Measurements from ENCODE around the gene INAVA.
"Not testable (repeated sequence)": the region's sequence is repeated elsewhere in the genome, so short reads cannot be mapped to it uniquely, and the experiment has no call there.

INAVA gene

DNA sequence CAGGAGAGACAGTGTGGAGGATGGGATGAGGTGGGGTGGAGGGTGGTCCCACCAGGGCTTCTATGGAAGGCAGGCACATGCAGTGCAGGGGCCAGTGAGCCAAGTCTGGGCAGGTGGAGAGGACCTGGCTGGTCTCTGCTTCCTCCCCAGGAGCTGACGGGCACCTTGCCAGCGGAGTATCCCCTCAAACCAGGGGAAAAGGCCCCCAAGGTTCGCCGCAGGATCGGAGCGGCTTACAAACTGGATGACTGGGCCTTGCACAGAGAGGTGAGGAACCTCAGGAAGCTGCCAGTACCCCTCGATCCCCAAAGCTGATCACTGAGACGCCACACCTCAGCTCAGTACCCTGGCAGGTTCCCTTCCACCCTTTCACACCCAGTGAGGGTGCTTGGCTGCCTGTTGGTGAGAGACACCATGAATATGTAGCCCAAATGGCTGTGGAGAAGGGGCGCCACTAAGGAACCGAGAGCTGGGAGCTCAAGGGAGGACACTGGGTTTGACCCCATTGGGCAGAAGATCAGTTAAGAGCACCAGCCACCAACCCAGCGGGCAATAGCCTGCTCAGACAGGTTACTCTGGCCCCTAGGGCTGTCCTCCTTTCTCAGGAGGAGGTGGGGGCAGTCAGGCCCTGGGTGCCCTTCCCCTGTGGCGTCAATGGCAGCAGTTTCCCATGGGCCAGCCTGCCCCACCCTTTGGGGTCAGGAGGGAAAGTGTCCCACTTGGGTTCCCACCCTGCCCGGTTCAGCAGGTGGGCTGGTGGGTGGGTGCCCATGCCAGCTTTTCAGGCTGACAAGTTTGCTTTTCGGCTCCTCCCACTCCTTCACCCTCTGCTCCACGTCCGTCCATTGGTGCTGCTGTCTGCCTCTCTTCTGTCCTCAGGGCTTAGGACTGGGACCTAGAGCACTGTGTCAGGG is 5.5 kb downstream of the INAVA start:
- DNase-seq: no peak

DNA sequence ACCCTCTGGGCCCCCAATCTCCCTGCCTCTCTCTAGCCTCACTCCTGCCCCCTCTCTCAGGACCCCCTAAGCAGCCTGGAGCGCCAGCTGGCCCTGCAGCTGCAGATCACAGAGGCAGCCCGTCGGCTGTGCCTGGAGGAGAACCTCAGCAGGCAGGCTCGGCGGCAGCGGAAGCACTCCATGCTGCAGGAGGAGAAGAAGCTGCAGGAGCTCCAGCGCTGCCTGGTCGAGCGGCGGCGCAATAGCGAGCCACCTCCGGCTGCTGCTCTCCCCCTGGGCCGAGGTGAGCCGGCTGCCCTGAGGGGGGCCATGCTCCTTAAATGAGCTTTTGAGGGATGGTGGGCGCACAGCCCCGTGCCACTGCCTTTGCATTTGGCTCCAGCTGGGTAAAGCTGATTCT is 6.2 kb downstream of the INAVA start:
- no peak for DNase-seq

DNA sequence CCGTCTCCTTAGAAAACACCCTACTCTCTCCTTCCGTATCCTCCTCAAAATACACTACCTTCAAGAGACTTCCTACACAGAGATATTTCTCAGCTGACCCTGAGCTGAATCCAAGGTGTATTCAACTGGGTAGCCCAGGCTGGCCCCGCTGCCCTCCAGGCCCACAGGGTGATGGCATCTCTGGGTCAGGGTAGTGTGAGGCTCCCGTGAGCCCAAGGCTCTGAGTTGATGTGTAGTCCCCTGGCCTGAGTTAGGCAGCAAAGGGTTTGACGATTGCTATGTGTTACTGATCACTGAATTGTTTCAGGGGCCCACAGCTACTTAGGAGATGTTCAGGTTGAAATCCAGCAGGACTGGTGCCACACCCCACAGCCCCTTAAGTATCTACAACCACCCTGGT is 6.7 kb downstream of the INAVA start:
- no peak for DNase-seq

DNA sequence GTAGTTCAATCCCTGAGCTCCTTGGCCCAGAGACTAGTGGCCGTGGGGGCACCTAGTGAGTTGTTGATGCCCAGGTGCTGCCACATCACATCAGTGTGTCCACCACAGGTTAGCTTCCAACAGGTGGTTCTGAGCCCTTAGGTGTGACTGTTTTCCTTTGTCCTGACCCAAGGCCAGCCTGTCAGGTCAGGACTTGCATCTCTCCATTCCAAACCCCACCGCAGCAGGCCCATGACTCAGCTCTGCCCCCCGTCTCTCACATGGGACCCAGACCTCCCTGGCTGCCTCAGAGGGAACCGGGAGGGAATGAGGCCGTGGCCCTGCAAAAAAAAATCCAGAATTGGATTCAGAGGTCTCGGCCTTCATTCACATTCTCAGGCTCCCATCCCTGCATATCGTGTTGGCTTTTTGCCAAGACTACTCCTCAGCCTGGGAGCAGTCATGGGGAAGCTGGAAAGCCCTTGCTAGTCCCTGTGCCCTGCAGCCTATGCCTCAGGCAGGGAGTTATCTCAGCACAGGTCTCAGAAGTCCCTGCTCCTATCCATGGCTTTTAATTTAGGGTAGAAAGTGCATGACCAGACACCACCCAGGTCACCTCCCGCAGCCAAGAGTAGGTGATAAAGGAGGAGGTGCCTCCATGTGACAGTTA is 7.2 kb downstream of the INAVA start:
- DNase-seq: no peak

DNA sequence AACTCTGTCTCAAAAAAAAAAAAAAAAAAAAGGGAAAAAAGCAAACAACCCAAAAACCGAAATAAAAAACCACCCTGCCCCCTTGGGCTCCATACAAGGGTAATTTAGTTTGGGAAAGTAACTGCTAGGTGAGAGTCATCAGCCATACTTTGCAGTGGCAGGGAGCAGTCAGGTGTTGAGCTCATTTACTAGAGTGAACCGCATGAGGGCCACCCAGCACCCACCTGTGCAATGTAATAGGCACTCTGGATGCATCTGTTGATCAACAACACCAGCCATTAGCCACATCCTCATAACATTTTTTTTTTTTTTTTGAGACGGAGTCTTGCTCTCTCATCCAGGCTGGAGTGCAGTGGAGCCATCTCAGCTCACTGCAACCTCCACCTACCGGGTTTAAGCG is 9.1 kb downstream of the INAVA start:
- DNase-seq: no peak

DNA sequence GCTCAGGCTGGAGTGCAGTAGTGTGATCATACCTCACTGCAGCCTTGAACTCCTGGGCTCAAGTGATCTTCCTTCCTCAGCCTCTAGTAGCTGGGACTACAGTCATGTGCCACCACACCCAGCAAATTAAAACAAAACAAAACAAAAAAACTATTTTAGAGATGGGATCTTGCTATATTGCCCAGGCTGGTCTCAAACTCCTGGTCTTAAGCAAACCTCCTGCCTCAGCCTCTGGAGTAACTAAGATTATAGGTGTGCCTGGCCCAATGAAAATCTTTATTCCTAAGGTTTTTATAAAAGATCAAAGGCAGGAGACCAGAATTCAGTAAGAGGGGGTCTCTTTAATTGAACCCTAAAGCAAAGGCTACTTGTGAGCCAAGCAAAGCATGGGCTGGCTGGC is 10.1 kb downstream of the INAVA start:
- DNase-seq: no peak

DNA sequence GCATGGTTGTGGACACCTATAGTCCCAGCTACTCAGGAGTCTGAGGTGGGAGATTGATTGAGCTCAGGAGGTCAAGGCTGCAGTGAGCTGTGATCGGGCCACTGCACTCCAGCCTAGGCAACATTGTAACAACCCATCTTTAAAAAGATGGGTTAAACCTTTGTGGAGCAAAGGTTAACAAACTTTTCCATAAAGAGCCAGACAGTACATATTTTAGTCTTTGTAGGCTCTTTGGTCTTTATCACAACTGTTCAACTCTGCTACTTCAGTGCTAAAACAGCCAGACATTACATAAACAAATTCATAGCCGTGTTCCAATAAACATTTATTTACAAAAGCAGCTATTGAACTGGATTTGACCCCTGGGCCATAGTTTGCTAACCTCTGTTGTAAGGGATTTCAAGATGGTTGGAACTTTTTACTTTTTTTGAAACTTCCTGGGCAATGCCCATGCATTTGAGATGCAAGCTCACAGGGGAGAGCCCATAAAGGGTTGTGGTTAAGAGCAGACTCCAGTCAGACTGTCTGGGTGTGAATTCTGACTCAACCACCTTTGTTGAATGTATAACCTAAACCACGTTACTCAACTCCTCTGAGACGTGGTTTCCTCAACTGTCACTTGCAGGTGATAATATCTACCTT is 10.8 kb downstream of the INAVA start:
- DNase-seq: no peak

DNA sequence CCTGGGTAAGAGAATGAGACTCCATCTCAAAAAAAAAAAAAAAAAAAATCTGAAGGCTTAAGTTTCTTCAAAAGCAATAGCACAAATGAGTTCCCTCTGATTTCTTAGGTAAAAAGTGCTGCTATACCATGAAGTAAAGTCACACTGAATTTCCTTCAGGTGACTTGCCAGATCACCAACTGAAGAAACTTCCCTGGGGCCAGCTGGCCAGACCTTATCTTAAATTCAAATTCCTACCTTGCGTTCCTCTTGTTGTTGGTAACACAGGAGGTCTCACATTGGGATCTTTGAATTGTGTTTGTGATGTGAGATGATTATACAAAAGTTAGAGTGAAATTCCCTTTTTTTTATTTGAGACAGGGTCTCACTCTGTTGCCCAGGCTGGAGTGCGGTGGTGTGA is 11.8 kb downstream of the INAVA start:
- DNase-seq: no peak

DNA sequence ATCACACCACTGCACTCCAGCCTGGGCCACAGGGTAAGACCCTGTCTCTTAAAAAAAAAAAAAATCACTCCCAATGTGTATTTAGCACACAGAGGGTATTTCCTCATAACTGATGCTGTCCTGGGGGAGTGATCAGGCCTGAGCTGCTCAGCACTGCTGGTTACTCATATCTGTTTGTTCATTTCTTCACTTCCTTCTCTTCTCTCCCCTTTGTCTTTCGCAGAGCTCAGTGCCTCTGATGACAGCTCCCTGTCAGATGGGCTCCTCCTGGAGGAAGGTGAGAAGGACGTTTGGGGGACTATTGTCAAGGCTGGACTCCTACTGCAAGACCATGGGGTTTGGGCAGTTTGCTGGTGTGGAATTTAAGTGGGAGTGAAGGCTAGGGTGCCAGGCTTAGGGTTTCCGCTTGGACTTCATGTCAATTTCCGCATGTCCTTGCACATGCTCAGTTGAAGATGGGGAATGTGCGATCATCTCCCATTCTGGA is 13.0 kb downstream of the INAVA start:
- DNase-seq: no peak

DNA sequence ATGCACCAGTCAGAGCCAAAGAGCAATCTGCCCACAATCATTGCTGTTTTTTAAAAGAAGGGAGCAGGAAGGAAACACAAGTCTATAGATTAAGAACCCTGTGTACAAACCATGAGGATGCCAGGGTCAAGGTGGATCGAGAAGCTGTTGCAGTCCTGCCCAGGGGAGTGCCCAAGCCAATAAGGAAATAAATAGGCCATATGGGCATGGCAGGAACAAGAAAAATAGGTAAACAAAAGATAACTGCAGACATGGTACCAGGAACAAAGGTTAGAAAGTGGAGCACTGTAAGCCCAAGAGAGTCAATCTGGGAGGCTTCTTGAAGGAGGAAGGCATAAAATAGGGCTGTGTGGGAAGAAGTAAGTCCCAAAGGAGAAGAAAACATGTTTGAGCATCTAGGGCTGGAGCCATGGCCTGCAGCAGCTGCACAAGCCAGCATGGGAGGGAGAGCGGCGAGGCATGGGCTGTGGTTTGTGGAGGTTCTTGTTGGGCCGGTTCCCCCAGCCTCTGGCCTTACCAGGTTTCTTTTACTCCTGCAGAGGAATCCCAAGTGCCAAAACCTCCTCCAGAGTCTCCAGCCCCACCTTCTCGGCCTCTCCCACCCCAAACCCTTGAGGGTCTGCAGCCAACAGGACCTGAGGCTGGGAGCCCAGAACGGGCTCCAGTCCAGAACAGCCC is 13.6 kb downstream of the INAVA start:
- DNase-seq: no peak

DNA sequence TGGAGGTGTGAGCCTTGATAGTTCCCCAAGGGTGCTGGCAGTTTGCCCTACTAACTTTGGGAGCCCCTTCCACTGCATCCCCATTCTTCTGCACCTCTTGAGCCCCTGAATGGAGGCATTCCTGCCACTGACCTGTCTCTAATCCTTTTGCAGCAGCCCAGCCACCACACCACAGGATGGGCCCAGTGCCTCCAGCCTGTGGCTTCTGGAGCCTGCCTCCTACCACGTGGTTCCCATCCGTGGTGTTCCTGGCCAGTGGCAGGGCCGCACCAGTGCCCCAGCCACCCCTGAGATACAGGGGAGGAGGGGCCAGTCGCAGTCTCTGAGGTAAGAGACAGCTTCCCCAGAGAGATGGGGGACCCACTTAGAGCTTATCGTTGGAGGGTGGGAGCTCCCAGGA is 14.4 kb downstream of the INAVA start:
- no peak for DNase-seq

DNA sequence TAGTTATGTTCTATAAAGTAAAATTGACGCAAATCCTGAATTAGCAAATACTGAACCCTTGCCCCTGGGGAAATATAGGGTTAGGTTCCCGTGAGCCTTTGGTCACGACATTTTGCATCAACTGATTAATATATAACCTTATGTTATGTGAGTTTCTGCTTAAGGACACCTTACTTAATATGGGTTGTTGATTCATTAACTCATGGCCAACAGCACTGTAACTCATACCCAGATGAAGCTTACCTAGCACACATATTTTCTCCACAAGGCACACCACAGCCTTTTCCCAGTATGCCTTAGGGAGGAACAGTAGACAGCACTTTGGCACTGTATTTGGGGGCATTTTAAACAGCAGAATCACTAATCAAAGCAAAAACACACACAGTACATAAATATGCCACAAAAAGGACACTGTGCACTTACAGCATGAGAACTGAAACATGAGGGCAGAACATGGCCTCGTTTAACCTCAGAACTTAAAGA is 15.1 kb downstream of the INAVA start:
- DNase-seq: no peak

DNA sequence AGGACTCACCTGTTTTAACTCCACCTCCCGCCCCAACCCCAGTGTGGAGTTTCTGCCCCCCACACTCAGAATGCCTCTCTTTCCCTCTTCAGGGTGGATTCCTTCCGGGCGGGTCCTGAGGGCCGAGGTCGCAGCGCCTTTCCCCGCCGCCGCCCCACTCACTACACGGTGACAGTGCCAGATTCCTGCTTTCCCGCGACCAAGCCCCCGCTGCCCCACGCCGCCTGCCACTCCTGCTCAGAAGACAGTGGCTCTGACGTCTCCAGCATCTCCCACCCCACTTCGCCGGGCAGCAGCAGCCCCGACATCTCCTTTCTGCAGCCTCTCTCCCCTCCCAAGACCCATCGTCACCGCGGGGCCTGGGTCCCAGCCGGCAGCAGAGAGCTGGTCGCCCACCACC is 16.7 kb downstream of the INAVA start:
- DNase-seq: no peak

DNA sequence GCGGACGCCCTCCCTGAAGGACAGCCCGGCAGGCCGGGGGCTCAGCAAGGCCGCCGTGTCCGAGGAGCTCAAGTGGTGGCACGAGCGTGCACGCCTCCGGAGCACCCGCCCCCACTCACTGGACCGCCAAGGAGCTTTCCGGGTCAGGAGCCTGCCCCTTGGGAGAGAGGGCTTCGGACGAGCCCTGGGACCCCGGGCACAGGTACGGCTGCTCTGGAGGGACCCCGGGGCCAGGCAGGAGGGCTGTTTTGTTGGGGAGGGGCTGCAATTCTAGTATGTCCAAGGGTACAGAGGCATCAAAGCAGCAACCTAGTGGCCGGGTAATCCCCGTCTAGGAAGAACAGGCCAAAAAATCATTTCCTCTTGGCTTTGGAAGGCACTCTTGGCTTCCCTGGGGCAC is 17.2 kb downstream of the INAVA start:
- DNase-seq: not testable (repeated sequence)

DNA sequence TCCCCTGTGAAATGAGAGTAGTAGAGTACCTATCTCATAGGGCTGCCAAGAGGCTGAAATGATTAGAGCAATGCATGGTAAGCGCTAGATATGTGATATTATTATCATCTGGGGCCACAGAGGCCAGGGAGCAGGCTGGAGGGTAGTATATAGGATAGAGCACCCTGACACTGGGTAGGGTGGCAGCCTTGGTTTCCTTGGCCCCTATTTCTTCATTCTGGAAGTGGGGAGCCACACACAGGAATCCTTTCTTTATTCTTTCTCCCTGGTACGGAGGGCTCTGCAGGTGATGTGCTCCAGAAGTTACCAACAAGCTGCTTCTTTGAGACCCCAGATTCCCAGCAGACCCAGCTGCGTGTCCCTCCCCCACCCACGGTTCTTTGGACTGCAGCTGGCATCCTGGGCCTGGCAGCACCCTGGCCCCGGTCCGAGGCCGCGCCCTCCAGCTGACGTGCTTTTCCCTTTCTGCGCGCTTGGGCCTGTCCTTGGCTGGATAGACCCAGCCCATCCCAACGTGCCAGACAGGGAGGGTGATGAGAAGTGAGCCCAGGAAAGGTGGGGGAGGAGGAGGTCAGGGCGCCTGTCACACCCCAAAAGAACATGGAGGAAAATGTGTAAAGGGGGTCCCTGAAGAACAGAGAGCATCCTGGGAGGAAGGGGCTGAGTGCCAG is 18.2 kb downstream of the INAVA start:
- DNase-seq: no peak

DNA sequence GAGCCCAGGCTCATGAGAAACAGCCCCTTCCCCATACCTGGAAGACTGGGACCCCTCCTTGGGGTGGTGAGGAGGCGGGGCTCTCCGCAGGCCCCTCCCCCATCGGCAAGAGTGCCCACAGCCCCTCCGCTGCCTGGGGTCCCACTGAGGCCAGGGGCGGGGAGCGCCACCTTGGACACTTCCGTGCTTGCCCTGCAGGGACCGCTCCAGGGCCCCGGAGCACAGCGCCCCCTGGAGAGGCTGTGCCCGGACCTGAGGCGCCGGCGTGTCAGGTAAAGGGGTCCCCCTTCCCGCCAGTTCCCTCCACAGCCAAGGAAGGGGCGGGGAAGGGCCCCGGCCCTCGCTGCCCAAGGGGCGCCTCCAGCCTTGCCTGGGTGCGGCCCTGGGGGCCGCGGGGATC is 21.5 kb downstream of the INAVA start:
- no peak for DNase-seq

DNA sequence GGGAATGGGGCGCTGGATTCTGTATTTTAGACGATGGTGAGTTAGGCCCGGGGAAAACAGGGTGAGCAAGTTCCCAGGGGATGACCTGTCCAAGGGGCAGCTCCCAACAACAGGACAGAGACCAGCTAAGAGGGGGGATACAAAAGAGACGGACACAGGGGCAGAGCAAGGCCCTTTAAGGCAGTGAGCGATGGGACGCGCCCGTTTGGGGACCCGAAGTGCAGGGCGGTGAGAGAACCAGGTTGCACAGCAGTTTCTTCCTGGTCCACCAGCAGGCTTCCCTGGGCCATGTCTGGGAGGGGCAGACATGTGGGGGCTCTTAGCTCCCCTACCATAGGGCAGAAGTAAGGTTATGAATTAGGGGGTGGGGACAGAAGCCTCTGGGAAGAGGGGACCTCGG is 22.0 kb downstream of the INAVA start:
- DNase-seq: no peak

DNA sequence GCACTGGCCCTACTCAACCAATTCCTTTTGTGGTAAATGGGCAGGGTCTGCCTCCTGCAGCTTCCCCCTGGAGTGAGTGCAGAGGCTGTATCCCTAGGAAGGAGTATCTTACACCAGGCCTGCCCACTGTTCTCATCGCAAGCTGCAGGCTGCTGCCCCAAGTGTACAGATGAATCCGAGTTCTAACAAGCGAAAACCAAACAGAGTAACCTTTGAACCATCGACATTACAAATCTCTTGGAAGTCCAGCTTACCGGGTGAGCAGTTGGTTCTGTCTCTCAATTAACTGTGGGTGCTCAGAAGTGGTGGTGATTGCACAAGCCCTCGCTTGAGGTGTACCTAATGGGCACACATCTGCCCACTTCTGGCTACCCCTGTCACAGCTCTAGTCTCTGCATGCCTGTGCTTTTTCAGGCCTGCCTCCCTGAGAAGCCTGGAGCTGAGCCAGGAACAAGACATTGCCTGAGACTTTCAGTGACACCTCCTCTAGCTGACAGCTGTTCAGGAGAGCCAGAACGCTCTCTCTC is 22.7 kb downstream of the INAVA start:
- DNase-seq: no peak

DNA sequence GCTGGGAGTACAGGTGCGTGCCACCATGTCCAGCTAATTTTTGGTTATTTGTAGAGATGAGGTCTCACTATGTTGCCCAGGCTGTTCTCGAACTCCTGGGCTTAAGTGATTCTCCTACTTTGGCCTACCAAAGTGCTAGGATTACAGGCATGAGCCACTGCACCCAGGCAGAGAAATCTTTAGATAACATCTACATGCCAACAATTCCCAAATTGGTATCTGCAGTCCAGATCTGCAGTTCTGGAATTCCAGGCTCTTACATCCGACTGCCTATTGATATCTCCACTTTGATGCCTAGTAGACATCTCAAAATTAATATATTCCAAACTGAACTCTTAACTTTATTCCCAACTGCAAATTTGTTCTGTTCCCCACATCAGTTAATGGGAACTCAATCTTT is 23.3 kb downstream of the INAVA start:
- no peak for DNase-seq

DNA sequence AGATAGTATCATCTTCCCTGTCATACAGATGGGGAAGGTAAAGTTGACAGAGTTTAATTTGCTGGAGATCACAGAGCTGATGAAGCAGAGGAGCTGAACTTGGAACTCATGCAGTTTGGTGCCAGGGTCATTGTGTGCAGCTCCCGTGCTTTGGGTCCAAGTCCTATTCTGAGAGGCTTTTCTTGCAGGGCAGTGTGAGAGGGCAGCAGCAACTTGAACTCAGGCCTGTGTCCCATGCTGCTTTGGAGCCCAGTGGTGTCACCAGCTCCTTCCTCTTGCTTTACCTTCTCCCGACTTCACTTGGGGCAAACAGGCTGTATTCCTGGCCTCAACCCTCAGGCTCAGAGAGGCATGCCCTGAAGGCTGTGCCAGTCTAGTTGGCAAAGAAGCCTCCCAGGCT is 24.7 kb downstream of the INAVA start:
- DNase-seq: no peak

DNA sequence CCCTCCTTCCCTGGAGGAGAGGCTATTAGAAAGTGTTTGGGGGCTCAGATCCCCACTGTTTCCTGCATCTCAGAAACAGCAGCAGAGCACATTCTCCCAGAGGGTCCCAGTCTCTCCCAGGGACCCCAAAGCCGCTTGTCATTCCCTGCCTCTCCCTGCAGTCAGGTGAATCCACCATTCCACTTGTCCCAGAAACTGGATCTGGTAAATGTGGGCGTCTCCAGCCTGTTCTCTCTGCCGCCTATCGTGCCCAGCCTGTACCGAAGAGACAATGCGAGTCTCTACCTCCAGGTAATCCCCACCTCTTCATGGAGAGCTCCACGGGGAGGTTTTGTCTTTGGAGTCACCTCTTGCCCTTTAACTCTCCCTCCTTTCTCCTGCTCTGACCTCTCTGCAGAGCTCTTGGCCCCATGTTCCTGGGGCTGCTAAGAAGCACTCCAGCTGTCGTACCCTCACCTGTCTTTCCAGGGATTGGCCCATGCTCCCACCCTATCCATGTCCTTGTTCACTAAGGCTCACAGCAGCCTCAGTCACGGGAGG is 26.9 kb downstream of the INAVA start:
- DNase-seq: no peak

DNA sequence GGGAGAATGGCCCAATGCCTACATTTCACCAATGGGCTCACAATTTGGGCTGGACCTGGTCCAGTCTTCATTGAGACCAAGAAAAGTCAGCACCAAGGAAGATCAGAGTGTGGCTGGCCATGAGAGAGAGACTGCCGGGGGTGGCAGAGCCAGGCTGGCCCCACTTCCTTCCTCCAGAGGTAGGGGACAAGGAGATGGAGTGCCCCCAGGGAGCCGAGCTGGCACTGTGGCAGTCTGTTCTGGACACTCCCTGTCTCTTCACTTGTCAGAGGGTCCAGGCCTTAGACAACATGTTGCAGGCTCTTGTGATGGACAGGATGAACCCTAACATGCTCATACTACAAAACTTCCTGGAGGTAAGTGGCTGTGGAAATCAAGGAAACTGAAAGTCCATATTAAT is 27.7 kb downstream of the INAVA start:
- DNase-seq: no peak

All from fibroblast of skin of back (primary cell).